ENCODE data around the gene TRIM66. TPM values are rescaled to one million over a fixed set of nuclear protein-coding genes. Genes with fewer than 3 reads are reported as not detected.

TRIM66 gene
- total and polyA plus RNA-seq, 2 experiments from 2014 or later, result 1.0 to 3.3 TPM

DNA sequence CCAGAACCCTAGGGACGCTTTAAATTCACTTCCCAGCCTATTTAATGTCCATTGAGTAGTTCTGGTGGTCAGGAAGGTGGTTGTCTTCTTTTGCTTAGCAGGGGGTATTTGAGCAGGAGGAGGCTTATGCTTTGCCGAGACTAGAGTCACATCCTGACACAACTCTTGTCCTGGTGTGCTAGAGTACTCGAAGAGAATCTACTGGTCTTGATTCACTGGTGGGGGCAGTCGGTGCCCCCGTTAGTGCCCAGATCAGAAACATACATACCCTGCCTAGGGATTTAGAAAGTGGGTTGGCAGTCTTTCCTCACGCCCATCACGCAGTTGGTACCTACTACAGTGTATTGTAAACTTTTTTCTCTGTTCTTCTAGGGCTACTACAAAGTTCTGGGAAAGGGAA is 2.8 kb upstream of the TRIM66 start:
- Mint-ChIP-seq H3K27me3 (ENCODE audit: insufficient read depth, low read depth, poor library complexity) (peaks cover 44% of the 10 kb centered on the region), H3K36me3 (ENCODE audit: low read depth) (peaks cover 80% of the 10 kb centered on the region), H3K27ac (peak overlapping the region; percentile 74), H3K4me3 (peak overlapping the region; percentile 91), H3K4me1 (peaks cover 58% of the 10 kb centered on the region), H3K9me3 (peaks cover 4% of the 10 kb centered on the region; the same call in 2 of the 3 replicates)
- ATAC-seq, result no peak
- DNase-seq (ENCODE audit: low spot score), result no peak
- no peak overlapping the region for H2AFZ ChIP-seq
- H3K4me3 ChIP-seq, result peak overlapping the region; percentile 100
- H3K9me2 ChIP-seq (ENCODE audit: insufficient read depth), result peaks cover 5% of the 10 kb centered on the region; the same call in 1 of the 2 replicates
- no peaks in the 10 kb centered on the region for H3K27me3 ChIP-seq (ENCODE audit: insufficient read depth)
- H4K20me1 ChIP-seq (replicated peaks; ENCODE audit: insufficient read depth), result peaks cover 17% of the 10 kb centered on the region
- TF ChIP-seq ZNF114 (CRISPR knock-in tag; IDR thresholded peaks at IDR 0.05) (no peak), ZNF331 (CRISPR knock-in tag; IDR thresholded peaks at IDR 0.05; ENCODE audit: low read depth) (no peak), CREB1 (CRISPR knock-in tag; IDR thresholded peaks at IDR 0.05; ENCODE audit: low read depth) (no peak), POLR2AphosphoS5 (IDR thresholded peaks at IDR 0.05; ENCODE audit: low read depth) (no peak), EZH2phosphoT487 (IDR thresholded peaks at IDR 0.05; ENCODE audit: unreplicated experiment) (no peak), NANOG (IDR thresholded peaks at IDR 0.05; ENCODE audit: borderline replicate concordance) (no peak), JUNB (IDR thresholded peaks at IDR 0.05; ENCODE audit: unreplicated experiment) (no peak), EZH2 (IDR thresholded peaks at IDR 0.05; ENCODE audit: low read depth, unreplicated experiment) (no peak), STAT1 (IDR thresholded peaks at IDR 0.05; ENCODE audit: unreplicated experiment) (no peak)
- TF ChIP-seq, protein P1, sequence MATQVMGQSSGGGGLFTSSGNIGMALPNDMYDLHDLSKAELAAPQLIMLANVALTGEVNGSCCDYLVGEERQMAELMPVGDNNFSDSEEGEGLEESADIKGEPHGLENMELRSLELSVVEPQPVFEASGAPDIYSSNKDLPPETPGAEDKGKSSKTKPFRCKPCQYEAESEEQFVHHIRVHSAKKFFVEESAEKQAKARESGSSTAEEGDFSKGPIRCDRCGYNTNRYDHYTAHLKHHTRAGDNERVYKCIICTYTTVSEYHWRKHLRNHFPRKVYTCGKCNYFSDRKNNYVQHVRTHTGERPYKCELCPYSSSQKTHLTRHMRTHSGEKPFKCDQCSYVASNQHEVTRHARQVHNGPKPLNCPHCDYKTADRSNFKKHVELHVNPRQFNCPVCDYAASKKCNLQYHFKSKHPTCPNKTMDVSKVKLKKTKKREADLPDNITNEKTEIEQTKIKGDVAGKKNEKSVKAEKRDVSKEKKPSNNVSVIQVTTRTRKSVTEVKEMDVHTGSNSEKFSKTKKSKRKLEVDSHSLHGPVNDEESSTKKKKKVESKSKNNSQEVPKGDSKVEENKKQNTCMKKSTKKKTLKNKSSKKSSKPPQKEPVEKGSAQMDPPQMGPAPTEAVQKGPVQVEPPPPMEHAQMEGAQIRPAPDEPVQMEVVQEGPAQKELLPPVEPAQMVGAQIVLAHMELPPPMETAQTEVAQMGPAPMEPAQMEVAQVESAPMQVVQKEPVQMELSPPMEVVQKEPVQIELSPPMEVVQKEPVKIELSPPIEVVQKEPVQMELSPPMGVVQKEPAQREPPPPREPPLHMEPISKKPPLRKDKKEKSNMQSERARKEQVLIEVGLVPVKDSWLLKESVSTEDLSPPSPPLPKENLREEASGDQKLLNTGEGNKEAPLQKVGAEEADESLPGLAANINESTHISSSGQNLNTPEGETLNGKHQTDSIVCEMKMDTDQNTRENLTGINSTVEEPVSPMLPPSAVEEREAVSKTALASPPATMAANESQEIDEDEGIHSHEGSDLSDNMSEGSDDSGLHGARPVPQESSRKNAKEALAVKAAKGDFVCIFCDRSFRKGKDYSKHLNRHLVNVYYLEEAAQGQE (IDR thresholded peaks at IDR 0.05; ENCODE audit: unreplicated experiment), result no peak
- TF ChIP-seq, protein P2, sequence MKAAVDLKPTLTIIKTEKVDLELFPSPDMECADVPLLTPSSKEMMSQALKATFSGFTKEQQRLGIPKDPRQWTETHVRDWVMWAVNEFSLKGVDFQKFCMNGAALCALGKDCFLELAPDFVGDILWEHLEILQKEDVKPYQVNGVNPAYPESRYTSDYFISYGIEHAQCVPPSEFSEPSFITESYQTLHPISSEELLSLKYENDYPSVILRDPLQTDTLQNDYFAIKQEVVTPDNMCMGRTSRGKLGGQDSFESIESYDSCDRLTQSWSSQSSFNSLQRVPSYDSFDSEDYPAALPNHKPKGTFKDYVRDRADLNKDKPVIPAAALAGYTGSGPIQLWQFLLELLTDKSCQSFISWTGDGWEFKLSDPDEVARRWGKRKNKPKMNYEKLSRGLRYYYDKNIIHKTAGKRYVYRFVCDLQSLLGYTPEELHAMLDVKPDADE (IDR thresholded peaks at IDR 0.05), result no peak
- TF ChIP-seq, protein P3, sequence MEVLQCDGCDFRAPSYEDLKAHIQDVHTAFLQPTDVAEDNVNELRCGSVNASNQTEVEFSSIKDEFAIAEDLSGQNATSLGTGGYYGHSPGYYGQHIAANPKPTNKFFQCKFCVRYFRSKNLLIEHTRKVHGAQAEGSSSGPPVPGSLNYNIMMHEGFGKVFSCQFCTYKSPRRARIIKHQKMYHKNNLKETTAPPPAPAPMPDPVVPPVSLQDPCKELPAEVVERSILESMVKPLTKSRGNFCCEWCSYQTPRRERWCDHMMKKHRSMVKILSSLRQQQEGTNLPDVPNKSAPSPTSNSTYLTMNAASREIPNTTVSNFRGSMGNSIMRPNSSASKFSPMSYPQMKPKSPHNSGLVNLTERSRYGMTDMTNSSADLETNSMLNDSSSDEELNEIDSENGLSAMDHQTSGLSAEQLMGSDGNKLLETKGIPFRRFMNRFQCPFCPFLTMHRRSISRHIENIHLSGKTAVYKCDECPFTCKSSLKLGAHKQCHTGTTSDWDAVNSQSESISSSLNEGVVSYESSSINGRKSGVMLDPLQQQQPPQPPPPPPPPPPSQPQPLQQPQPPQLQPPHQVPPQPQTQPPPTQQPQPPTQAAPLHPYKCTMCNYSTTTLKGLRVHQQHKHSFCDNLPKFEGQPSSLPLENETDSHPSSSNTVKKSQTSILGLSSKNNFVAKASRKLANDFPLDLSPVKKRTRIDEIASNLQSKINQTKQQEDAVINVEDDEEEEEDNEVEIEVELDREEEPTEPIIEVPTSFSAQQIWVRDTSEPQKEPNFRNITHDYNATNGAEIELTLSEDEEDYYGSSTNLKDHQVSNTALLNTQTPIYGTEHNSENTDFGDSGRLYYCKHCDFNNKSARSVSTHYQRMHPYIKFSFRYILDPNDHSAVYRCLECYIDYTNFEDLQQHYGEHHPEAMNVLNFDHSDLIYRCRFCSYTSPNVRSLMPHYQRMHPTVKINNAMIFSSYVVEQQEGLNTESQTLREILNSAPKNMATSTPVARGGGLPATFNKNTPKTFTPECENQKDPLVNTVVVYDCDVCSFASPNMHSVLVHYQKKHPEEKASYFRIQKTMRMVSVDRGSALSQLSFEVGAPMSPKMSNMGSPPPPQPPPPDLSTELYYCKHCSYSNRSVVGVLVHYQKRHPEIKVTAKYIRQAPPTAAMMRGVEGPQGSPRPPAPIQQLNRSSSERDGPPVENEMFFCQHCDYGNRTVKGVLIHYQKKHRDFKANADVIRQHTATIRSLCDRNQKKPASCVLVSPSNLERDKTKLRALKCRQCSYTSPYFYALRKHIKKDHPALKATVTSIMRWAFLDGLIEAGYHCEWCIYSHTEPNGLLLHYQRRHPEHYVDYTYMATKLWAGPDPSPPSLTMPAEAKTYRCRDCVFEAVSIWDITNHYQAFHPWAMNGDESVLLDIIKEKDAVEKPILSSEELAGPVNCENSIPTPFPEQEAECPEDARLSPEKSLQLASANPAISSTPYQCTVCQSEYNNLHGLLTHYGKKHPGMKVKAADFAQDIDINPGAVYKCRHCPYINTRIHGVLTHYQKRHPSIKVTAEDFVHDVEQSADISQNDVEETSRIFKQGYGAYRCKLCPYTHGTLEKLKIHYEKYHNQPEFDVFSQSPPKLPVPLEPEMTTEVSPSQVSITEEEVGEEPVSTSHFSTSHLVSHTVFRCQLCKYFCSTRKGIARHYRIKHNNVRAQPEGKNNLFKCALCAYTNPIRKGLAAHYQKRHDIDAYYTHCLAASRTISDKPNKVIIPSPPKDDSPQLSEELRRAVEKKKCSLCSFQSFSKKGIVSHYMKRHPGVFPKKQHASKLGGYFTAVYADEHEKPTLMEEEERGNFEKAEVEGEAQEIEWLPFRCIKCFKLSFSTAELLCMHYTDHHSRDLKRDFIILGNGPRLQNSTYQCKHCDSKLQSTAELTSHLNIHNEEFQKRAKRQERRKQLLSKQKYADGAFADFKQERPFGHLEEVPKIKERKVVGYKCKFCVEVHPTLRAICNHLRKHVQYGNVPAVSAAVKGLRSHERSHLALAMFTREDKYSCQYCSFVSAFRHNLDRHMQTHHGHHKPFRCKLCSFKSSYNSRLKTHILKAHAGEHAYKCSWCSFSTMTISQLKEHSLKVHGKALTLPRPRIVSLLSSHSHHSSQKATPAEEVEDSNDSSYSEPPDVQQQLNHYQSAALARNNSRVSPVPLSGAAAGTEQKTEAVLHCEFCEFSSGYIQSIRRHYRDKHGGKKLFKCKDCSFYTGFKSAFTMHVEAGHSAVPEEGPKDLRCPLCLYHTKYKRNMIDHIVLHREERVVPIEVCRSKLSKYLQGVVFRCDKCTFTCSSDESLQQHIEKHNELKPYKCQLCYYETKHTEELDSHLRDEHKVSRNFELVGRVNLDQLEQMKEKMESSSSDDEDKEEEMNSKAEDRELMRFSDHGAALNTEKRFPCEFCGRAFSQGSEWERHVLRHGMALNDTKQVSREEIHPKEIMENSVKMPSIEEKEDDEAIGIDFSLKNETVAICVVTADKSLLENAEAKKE (CRISPR knock-in tag; IDR thresholded peaks at IDR 0.05), result no peak
- TF ChIP-seq, protein P4, sequence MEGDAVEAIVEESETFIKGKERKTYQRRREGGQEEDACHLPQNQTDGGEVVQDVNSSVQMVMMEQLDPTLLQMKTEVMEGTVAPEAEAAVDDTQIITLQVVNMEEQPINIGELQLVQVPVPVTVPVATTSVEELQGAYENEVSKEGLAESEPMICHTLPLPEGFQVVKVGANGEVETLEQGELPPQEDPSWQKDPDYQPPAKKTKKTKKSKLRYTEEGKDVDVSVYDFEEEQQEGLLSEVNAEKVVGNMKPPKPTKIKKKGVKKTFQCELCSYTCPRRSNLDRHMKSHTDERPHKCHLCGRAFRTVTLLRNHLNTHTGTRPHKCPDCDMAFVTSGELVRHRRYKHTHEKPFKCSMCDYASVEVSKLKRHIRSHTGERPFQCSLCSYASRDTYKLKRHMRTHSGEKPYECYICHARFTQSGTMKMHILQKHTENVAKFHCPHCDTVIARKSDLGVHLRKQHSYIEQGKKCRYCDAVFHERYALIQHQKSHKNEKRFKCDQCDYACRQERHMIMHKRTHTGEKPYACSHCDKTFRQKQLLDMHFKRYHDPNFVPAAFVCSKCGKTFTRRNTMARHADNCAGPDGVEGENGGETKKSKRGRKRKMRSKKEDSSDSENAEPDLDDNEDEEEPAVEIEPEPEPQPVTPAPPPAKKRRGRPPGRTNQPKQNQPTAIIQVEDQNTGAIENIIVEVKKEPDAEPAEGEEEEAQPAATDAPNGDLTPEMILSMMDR (conservative IDR thresholded peaks at IDR 0.05; ENCODE audit: low read depth in 2 of 2), result no peak
- peaks cover 52% of the 10 kb centered on the region for H3F3A ChIP-seq (replicated peaks; ENCODE audit: low read depth)
- H3K4me2 ChIP-seq, result peak overlapping the region; percentile 100
- peaks cover 32% of the 10 kb centered on the region for H3K4me1 ChIP-seq (ENCODE audit: insufficient read depth)
- peaks cover 39% of the 10 kb centered on the region for H3K79me2 ChIP-seq (replicated peaks; ENCODE audit: insufficient read depth)
- peaks cover 29% of the 10 kb centered on the region for H3K36me3 ChIP-seq (ENCODE audit: insufficient read depth)
- H3K27ac ChIP-seq (ENCODE audit: low read depth), result peak overlapping the region; percentile 97
